Measurements from ENCODE around the gene ANKHD1.

The ANKHD1 gene
- total RNA-seq, result 1.4 to 6.4 (median 3.4) reads per million in 18 experiments

- DNase-seq, result peak; percentile 100
These were observed at the start of gene ANKHD1 for GRCh38 chr5:140401362-140402257. ANKHD1 (plus strand) TSS chr5:140401833; CDS start chr5:140401968, 135 bp downstream.

- DNase-seq, result peak in 1 of 2 donors; percentile 27
These were observed 46.1 kb upstream of the ANKHD1 start for GRCh38 chr5:140355546-140355945.

- peak in 1 of 2 donors; percentile 21 for DNase-seq
These were observed 44.5 kb upstream of the ANKHD1 start for GRCh38 chr5:140356853-140357725.

GRCh38 chr5:140357726-140358093 lies 43.9 kb upstream of the ANKHD1 start:
- peak; percentile 82 to 85 for DNase-seq

- DNase-seq, result no peak
These were observed 42.8 kb upstream of the ANKHD1 start for GRCh38 chr5:140358738-140359310.

- DNase-seq, result no peak
These were observed 41.5 kb upstream of the ANKHD1 start, which contains the start of gene SLC4A9 for GRCh38 chr5:140360101-140360500. SLC4A9 (plus strand) TSS chr5:140360194; CDS start chr5:140360237, 43 bp downstream.

GRCh38 chr5:140360681-140361479 lies 40.8 kb upstream of the ANKHD1 start:
- no peak for DNase-seq

- DNase-seq, result no peak
These were observed 39.7 kb upstream of the ANKHD1 start for GRCh38 chr5:140361901-140362300.

GRCh38 chr5:140362311-140362710 lies 39.3 kb upstream of the ANKHD1 start:
- DNase-seq, result no peak

GRCh38 chr5:140362875-140363630 lies 38.6 kb upstream of the ANKHD1 start:
- peak; percentile 72 to 73 for DNase-seq

- no peak for DNase-seq
These were observed 37.8 kb upstream of the ANKHD1 start for GRCh38 chr5:140363631-140364471.

- DNase-seq, result no peak
These were observed 37.2 kb upstream of the ANKHD1 start for GRCh38 chr5:140364472-140364765.

GRCh38 chr5:140365282-140365681 lies 36.4 kb upstream of the ANKHD1 start:
- DNase-seq, result no peak

GRCh38 chr5:140365941-140366340 lies 35.7 kb upstream of the ANKHD1 start:
- no peak for DNase-seq

GRCh38 chr5:140366589-140367255 lies 34.9 kb upstream of the ANKHD1 start:
- no peak for DNase-seq

- DNase-seq, result no peak
These were observed 34.2 kb upstream of the ANKHD1 start for GRCh38 chr5:140367256-140368013.

GRCh38 chr5:140371356-140372151 lies 30.1 kb upstream of the ANKHD1 start:
- DNase-seq, result no peak

GRCh38 chr5:140372971-140373487 lies 28.6 kb upstream of the ANKHD1 start:
- DNase-seq, result peak; percentile 58 to 73
